Esophagus muscularis mucosa (tissue), 4 donors: ENCODE measurements around the gene NDUFV1. TPM values are rescaled to one million over a fixed set of nuclear protein-coding genes. Genes with fewer than 3 reads are reported as not detected.

Experiments
- DNase-seq: peaks from one replicate; pipeline ENCODE4 v3.0.0-alpha.2; 2017; ENCODE audit errors: extremely low spot score
- H3K27ac ChIP-seq, 4 donors: fragments of 200-600 bp; sonication (generic); replicated peaks in 1 of 4; 1 replicate in 3 of 4; 2 replicates in 1 of 4; pipeline ENCODE4 v1.5.1; 2016 to 2019; ENCODE audit warnings: mild to moderate bottlenecking in 1 of 4
- H3K27me3 ChIP-seq, 4 donors: fragments of 200-600 bp; sonication (generic); one replicate each; pipeline versions ENCODE4 v1.5.1 to v1.6.0; 2016 to 2019
- H3K36me3 ChIP-seq, 4 donors: fragments of 200-600 bp; sonication (generic); one replicate each; pipeline ENCODE4 v1.5.1; 2016 to 2019
- H3K4me1 ChIP-seq, 4 donors: fragments of 200-600 bp; sonication (generic); one replicate each; pipeline ENCODE4 v1.5.1; 2016 to 2019
- H3K4me3 ChIP-seq, 4 donors: fragments of 200-600 bp; sonication (generic); 1 replicate in 2 of 4; 2 replicates in 2 of 4; pipeline ENCODE4 v1.5.1; 2016 to 2019; ENCODE audit warnings: mild to moderate bottlenecking in 4 of 4, moderate library complexity in 1 of 4
- H3K9me3 ChIP-seq, 4 donors: fragments of 200-600 bp; sonication (generic); 1 replicate in 3 of 4; 2 replicates in 1 of 4; pipeline ENCODE4 v1.5.1; 2016 to 2019
- EP300 ChIP-seq: sonication (generic); formaldehyde crosslinking; IDR thresholded peaks from one replicate; pipeline ENCODE4 v1.6.1; 2017; ENCODE audit warnings: antibody characterized with exemption
- POLR2A ChIP-seq: fragments of 450-650 bp; IDR thresholded peaks from one replicate; pipeline ENCODE4 v1.6.1; 2017; ENCODE audit warnings: antibody characterized with exemption, moderate library complexity, mild to moderate bottlenecking, low read depth
- POLR2AphosphoS5 ChIP-seq, 2 donors: sonication (generic); formaldehyde crosslinking; IDR thresholded peaks; one replicate each; pipeline ENCODE4 v1.6.1; 2017; ENCODE audit warnings: antibody characterized with exemption in 2 of 2
- WGBS: methylation state at CpG from one replicate; pipeline ENCODE4 v1.1.5; 2018; 5-methylcytosine and 5-hydroxymethylcytosine counted together
- intact Hi-C: fragments of 100-400 bp; cut with DNase I; formaldehyde crosslinking; loops from one replicate; pipeline ENCODE4 v1.15.1; 2023
- total RNA-seq, 4 donors: library from RNA; depleted of rRNA; stranded (reverse); fragments of >200 nt; gene quantifications; one replicate each; pipeline versions ENCODE4 v1.1.0 to v1.2.1, GENCODE V29; 2016
- TF ChIP-seq, protein P1 (sequence below), 3 experiments: fragments of 200-600 bp in 2 of 3; fragments of 450-650 bp in 1 of 3; sonication (generic) in 2 of 3; IDR thresholded peaks; one replicate each; pipeline ENCODE4 v1.5.1; 2017 to 2019; ENCODE audit warnings: antibody characterized with exemption in 3 of 3, mild to moderate bottlenecking in 2 of 3, moderate library complexity in 1 of 3

The NDUFV1 gene
- total RNA-seq, 4 donors from 2014 or later = 196 to 252 (median 212) TPM

DNA sequence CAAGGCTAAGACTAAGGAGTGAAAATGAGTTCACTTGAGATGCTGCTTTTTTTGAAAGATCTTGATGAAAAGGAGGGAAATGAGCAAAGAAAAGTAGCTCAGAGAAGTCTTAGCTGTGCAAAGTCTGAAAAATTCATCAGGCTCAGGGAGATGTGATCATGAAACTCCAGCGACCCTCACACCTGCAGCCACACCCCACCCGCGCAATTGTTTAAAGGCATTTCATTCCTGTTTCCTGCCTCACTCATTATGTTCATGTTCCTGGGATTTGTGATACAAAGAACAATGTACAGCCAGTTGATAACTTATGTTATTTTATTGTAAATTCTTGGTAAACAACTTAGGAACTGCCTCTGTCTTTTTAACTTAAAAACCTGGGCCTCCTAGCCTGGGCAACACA is 31.8 kb upstream of the NDUFV1 start:
- H3K36me3 ChIP-seq = no peaks in the 10 kb centered on the region
- peaks cover 0 to 41% (median 0%) of the 10 kb centered on the region in 4 donors for H3K27me3 ChIP-seq
- intact Hi-C loops = loop anchor here (5.0 kb wide), 2 partner anchors 32 to 82 kb away; partner anchors contain the start of gene NDUFV1
- WGBS = 70% methylated on average over 3 of the region's 3 CpGs
- no peaks in the 10 kb centered on the region for H3K9me3 ChIP-seq
- H3K4me3 ChIP-seq = no peak overlapping the region
- no peak for TF ChIP-seq EP300
- TF ChIP-seq, protein P1, sequence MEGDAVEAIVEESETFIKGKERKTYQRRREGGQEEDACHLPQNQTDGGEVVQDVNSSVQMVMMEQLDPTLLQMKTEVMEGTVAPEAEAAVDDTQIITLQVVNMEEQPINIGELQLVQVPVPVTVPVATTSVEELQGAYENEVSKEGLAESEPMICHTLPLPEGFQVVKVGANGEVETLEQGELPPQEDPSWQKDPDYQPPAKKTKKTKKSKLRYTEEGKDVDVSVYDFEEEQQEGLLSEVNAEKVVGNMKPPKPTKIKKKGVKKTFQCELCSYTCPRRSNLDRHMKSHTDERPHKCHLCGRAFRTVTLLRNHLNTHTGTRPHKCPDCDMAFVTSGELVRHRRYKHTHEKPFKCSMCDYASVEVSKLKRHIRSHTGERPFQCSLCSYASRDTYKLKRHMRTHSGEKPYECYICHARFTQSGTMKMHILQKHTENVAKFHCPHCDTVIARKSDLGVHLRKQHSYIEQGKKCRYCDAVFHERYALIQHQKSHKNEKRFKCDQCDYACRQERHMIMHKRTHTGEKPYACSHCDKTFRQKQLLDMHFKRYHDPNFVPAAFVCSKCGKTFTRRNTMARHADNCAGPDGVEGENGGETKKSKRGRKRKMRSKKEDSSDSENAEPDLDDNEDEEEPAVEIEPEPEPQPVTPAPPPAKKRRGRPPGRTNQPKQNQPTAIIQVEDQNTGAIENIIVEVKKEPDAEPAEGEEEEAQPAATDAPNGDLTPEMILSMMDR (IDR thresholded peaks at IDR 0.05) = no peak
- no peak for TF ChIP-seq POLR2AphosphoS5 (IDR thresholded peaks at IDR 0.05)
- TF ChIP-seq POLR2A = no peak
- no peak overlapping the region for H3K27ac ChIP-seq
- H3K4me1 ChIP-seq = peaks cover 0 to 3% (median 3%) of the 10 kb centered on the region in 4 donors
- DNase-seq = no peak

DNA sequence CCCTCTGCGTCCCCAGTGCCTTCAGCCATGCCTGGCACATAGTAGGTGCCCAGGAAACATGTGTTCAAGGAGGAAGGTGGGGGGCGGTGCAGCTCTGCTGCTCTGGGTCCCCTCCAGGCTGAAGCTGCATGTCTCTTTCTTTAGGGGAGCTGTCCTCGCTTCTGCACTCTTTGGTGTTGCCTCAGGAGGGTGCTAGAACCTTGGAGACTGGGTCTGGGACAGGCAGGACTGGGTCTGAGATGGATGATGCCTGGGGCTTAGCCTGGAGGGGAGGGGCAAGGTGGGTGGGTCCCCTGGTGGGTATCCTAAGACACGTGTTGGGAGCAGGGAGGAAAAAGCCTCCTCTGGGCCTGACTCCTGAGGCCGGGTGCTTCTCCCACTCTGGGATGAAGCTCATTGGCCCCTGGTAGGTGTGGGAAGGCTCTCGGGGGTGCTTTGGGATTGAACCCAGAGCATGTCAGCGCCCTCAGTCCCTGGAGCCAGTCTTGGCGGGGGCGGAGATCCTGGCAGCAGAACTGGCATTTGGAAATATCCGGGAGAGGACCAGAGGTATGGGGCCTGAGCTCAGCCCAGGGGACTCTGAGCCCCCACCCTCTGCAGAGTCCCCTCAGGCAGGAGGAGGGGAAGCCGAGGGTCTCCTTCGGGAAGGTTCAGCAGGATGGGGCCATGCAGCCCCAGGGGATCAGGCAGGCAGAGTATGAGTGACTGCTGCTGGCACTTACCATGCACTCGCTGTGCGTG is 29.8 kb upstream of the NDUFV1 start:
- Histone ChIP-seq H3K9me3 (no peaks in the 10 kb centered on the region), H3K4me1 (peaks cover 0 to 3% (median 3%) of the 10 kb centered on the region in 4 donors), H3K27ac (no peak overlapping the region), H3K27me3 (peaks cover 0 to 33% (median 0%) of the 10 kb centered on the region in 4 donors), H3K36me3 (no peaks in the 10 kb centered on the region), H3K4me3 (no peak overlapping the region)
- TF ChIP-seq POLR2AphosphoS5 (IDR thresholded peaks at IDR 0.05) (no peak), EP300 (no peak), POLR2A (no peak)
- TF ChIP-seq, protein P1 (IDR thresholded peaks at IDR 0.05) = no peak
- no peak for DNase-seq
- WGBS = 83% methylated on average over 11 of the region's 14 CpGs
- intact Hi-C loops = no loop called here

DNA sequence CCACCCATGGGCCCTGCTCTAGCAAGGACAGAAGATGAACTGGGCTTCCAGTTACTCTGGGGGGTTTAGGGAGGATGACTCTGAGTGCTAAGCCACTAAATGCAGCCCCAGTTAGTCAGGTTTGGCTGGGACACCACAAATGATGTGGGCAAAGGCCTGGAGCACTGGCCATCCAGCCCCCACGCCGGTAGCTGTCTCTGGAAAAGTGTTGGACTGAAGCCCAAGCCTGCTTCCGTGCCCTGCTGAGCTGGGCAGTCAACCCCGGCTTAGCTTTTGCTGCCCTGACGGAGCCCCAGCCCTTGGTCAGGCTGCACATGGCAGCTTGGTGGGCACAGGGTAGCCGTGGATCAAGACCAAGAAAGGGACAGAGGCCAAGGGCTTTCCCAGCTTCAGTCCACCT is 28.8 kb upstream of the NDUFV1 start:
- WGBS = 79% methylated on average over 5 of the region's 6 CpGs
- Histone ChIP-seq H3K27me3 (peaks cover 0 to 33% (median 0%) of the 10 kb centered on the region in 4 donors), H3K27ac (no peak overlapping the region), H3K9me3 (no peaks in the 10 kb centered on the region), H3K4me1 (peaks cover 4 to 7% (median 5%) of the 10 kb centered on the region in 4 donors), H3K4me3 (no peak overlapping the region), H3K36me3 (no peaks in the 10 kb centered on the region)
- TF ChIP-seq, protein P1 (IDR thresholded peaks at IDR 0.05) = no peak
- TF ChIP-seq POLR2A (no peak), POLR2AphosphoS5 (IDR thresholded peaks at IDR 0.05) (no peak), EP300 (no peak)
- intact Hi-C loops = no loop called here
- DNase-seq = no peak

DNA sequence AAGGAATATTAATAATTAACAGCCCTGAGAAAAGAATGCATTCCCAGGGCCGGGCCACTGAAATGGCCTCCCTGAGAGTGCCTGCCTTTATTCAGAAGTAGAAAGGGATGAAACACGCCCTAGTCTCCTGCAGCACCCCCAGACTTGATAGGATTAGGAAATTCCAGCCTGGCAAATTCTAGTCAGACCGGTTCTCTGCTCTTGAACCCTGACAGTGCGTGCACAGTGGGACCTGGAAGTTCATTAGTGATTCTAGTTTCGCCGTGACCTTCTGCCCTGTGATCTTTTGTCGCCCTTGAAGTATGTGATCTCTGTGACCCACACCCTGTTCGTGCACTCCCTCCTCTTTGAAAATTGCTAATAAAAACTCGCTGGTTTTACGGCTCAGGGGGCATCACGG is 25.3 kb upstream of the NDUFV1 start:
- no peak for TF ChIP-seq POLR2A
- no peak for TF ChIP-seq EP300
- TF ChIP-seq POLR2AphosphoS5 (IDR thresholded peaks at IDR 0.05) = no peak
- TF ChIP-seq, protein P1 (IDR thresholded peaks at IDR 0.05) = no peak
- intact Hi-C loops = no loop called here
- peaks cover 0 to 21% (median 0%) of the 10 kb centered on the region in 4 donors for H3K27me3 ChIP-seq
- no peak overlapping the region for H3K4me3 ChIP-seq
- WGBS = 56% methylated on average over 11 of the region's 11 CpGs
- no peak for DNase-seq
- H3K36me3 ChIP-seq = peaks cover 5 to 19% (median 17%) of the 10 kb centered on the region in 4 donors
- H3K4me1 ChIP-seq = peaks cover 13 to 34% (median 25%) of the 10 kb centered on the region in 4 donors
- H3K9me3 ChIP-seq = no peaks in the 10 kb centered on the region
- H3K27ac ChIP-seq = no peak overlapping the region
